Endothelial cell of umbilical vein (primary cell): ENCODE measurements around the gene CLIP4. TPM values are rescaled to one million over a fixed set of nuclear protein-coding genes. Genes with fewer than 3 reads are reported as not detected.

Source experiments
- BruUV-seq: library from RNA; stranded (reverse); fragments of 400-500 nt; replicated peaks from 2 replicates; lab custom pipeline; 2021; lab: Mats Ljungman, UMichigan
- CTCF ChIA-PET: fragments of 300-600, 350-600 bp; sonication (Branson Sonifier 250); formaldehyde crosslinking; loops from one replicate; lab custom pipeline; 2021; ENCODE audit warnings: antibody characterized with exemption, inconsistent platforms; lab: Charles Lee
- POLR2A ChIA-PET: fragments of 300-600, 350-600 bp; sonication (Branson Sonifier 250); formaldehyde crosslinking; loops from one replicate; lab custom pipeline; 2021; ENCODE audit warnings: antibody characterized with exemption, inconsistent platforms; lab: Charles Lee
- DNase-seq: peaks from one replicate; pipeline ENCODE4 v3.0.0-alpha.2; 2011; ENCODE audit warnings: low read depth, low spot score
- FAIRE-seq: peaks from 2 replicates; lab custom pipeline; 2011; peaks lifted over from hg19 to GRCh38; lab: Jason Lieb, UNC
- H2AFZ ChIP-seq: 2 replicates; pipeline ENCODE4 v1.6.0; 2012; ENCODE audit warnings: low read depth, low read length, control low read depth, inconsistent platforms
- H3K27ac ChIP-seq: 2 replicates; pipeline ENCODE4 v1.5.1; 2011; ENCODE audit warnings: low read depth, mild to moderate bottlenecking, control low read depth, low read length, moderate library complexity; ENCODE audit not compliant: insufficient read depth
- H3K27me3 ChIP-seq, 2 experiments: 2 replicates each; pipeline versions ENCODE4 v1.6.0 to v1.6.1; 2011; ENCODE audit warnings: low read length in 2 of 2, mixed read lengths in 1 of 2; ENCODE audit not compliant: control insufficient read depth in 2 of 2, insufficient read depth in 2 of 2
- H3K36me3 ChIP-seq, 2 experiments: 2 replicates in 1 of 2; 3 replicates in 1 of 2; pipeline ENCODE4 v1.5.1; 2011; ENCODE audit warnings: low read length in 2 of 2, mild to moderate bottlenecking in 1 of 2, moderate library complexity in 1 of 2; ENCODE audit not compliant: control insufficient read depth in 2 of 2, insufficient read depth in 2 of 2; ENCODE audit errors: extremely low read depth in 1 of 2
- H3K4me1 ChIP-seq: 3 replicates; pipeline ENCODE4 v1.5.1; 2011; ENCODE audit warnings: mild to moderate bottlenecking, low read length; ENCODE audit not compliant: control insufficient read depth, insufficient read depth; ENCODE audit errors: extremely low read depth
- H3K4me2 ChIP-seq: 2 replicates; pipeline ENCODE4 v1.6.1; 2011; ENCODE audit warnings: low read length, control low read depth, mixed read lengths; ENCODE audit not compliant: insufficient read depth
- H3K4me3 ChIP-seq, 3 experiments: fragments of 200-600 bp in 1 of 3; sonication (generic), shearing (Covaris generic) in 1 of 3; replicated peaks in 1 of 3; 2 replicates each; pipeline ENCODE4 v1.5.1; 2011 to 2016; ENCODE audit warnings: control low read depth in 3 of 3, low read length in 3 of 3, mild to moderate bottlenecking in 2 of 3, inconsistent platforms in 1 of 3, low read depth in 1 of 3, moderate library complexity in 1 of 3; ENCODE audit not compliant: insufficient read depth in 1 of 3
- H3K79me2 ChIP-seq: 2 replicates; pipeline ENCODE4 v1.6.0; 2012; ENCODE audit warnings: low read length, inconsistent platforms; ENCODE audit not compliant: control insufficient read depth, insufficient read depth
- H3K9ac ChIP-seq: replicated peaks from 2 replicates; pipeline ENCODE3; 2011; ENCODE audit warnings: low read length, control low read depth; ENCODE audit not compliant: insufficient read depth; ENCODE audit errors: extremely low read depth
- H3K9me1 ChIP-seq: replicated peaks from 3 replicates; pipeline ENCODE4 v1.6.0; 2011; ENCODE audit warnings: mild to moderate bottlenecking, low read length; ENCODE audit not compliant: control insufficient read depth, insufficient read depth; ENCODE audit errors: extremely low read depth
- H3K9me3 ChIP-seq: replicated peaks from 2 replicates; pipeline ENCODE4 v1.5.1; 2012; ENCODE audit warnings: low read length, inconsistent platforms; ENCODE audit not compliant: control insufficient read depth, insufficient read depth
- H4K20me1 ChIP-seq: replicated peaks from 2 replicates; pipeline ENCODE3; 2011; ENCODE audit warnings: mild to moderate bottlenecking, low read length; ENCODE audit not compliant: control insufficient read depth, insufficient read depth; ENCODE audit errors: extremely low read depth
- CTCF ChIP-seq, 2 donors: IDR thresholded peaks; 1 replicate in 1 of 2; 2 replicates in 1 of 2; pipeline ENCODE4 v1.5.1; 2011; ENCODE audit warnings: low read length in 2 of 2, mild to moderate bottlenecking in 2 of 2, moderate library complexity in 2 of 2, control low read depth in 1 of 2, inconsistent platforms in 1 of 2, low read depth in 1 of 2; ENCODE audit not compliant: insufficient read depth in 1 of 2; ENCODE audit errors: extremely low read depth in 1 of 2
- EZH2 ChIP-seq: IDR thresholded peaks from 2 replicates; pipeline ENCODE4 v1.6.1; 2012; ENCODE audit warnings: borderline replicate concordance, low read depth, mild to moderate bottlenecking, moderate library complexity, low read length, inconsistent platforms; ENCODE audit not compliant: severe bottlenecking
- FOS ChIP-seq: IDR thresholded peaks from 2 replicates; pipeline ENCODE4 v1.6.1; 2011; ENCODE audit warnings: mild to moderate bottlenecking, low read length, moderate library complexity, borderline replicate concordance; ENCODE audit not compliant: insufficient read depth
- GATA2 ChIP-seq: IDR thresholded peaks from 2 replicates; pipeline ENCODE4 v1.7.0; 2011; ENCODE audit warnings: low read depth, mild to moderate bottlenecking, moderate library complexity, mixed read lengths, low read length; ENCODE audit not compliant: insufficient read length, insufficient read depth
- JUN ChIP-seq: IDR thresholded peaks from 2 replicates; pipeline ENCODE4 v1.6.1; 2011; ENCODE audit warnings: borderline replicate concordance, low read depth; ENCODE audit not compliant: insufficient read length, insufficient read depth
- MAX ChIP-seq: IDR thresholded peaks from 2 replicates; pipeline ENCODE4 v1.6.1; 2011; ENCODE audit not compliant: insufficient read depth, insufficient read length
- MYC ChIP-seq: IDR thresholded peaks from one replicate; pipeline ENCODE4 v1.6.1; 2011; ENCODE audit warnings: mild to moderate bottlenecking, low read depth, low read length
- POLR2A ChIP-seq: IDR thresholded peaks from 2 replicates; pipeline ENCODE4 v1.6.1; 2012; ENCODE audit warnings: low read depth, mild to moderate bottlenecking, control low read depth, low read length
- POLR2AphosphoS5 ChIP-seq: IDR thresholded peaks from 2 replicates; pipeline ENCODE4 v1.6.1; 2012; ENCODE audit warnings: low read depth, mild to moderate bottlenecking, control low read depth, low read length, moderate library complexity; ENCODE audit not compliant: insufficient read depth
- dilution Hi-C: fragments of 300-500 bp; cut with MboI; formaldehyde crosslinking; loops from one replicate; pipeline ENCODE4 v1.15.0; 2019; ENCODE audit warnings: low sequenced_read_pairs; ENCODE audit not compliant: extremely low pct_ligation_motif_present
- intact Hi-C: fragments of 100-400 bp; cut with micrococcal nuclease; formaldehyde crosslinking; loops from one replicate; pipeline ENCODE4 v1.10.0; 2022
- polyA plus RNA-seq, 4 experiments: library from polyadenylated mRNA; depleted of rRNA in 3 of 4; stranded (reverse) in 3 of 4; unstranded in 1 of 4; fragments of >200 nt; gene quantifications; 2 replicates each; pipeline versions ENCODE4 v1.2.1 to v1.2.3, GENCODE V29; 2011 to 2012; ENCODE audit warnings: missing spikeins in 1 of 4
- total RNA-seq: library from RNA; stranded (reverse); gene quantifications from 2 replicates; pipeline ENCODE4 v1.2.3, GENCODE V29; 2021

CLIP4 gene
- total and polyA plus RNA-seq, 2 donors (not counting 3 experiments of a cell fraction or from before 2014, with no cell fraction given) = 9.2 to 24.0 TPM

GRCh38 chr2:29072971-29073725 is 42.1 kb upstream of the CLIP4 start:
- FAIRE-seq = no peak
- CTCF ChIA-PET = no interaction called here

More at GRCh38 chr2:29072971-29073725, 42.1 kb upstream of the CLIP4 start:
- H3K4me3 ChIP-seq = no peak overlapping the region
- H3K4me1 ChIP-seq = no peaks in the 10 kb centered on the region
- H3K9me1 ChIP-seq = no peaks in the 10 kb centered on the region
- no peak overlapping the region for H3K27ac ChIP-seq
- no peak overlapping the region for H2AFZ ChIP-seq
- intact Hi-C loops = no loop called here
- POLR2A ChIA-PET = no interaction called here
- H4K20me1 ChIP-seq = no peaks in the 10 kb centered on the region
- no peak overlapping the region for H3K9ac ChIP-seq
- peaks cover 0 to 5% of the 10 kb centered on the region in 2 experiments for H3K27me3 ChIP-seq
- dilution Hi-C loops = no loop called here
- no peaks in the 10 kb centered on the region for H3K36me3 ChIP-seq
- TF ChIP-seq FOS (no peak), MAX (no peak), JUN (no peak), GATA2 (no peak), EZH2 (no peak), POLR2A (no peak), CTCF (IDR thresholded peaks at IDR 0.05; ENCODE audit: extremely low read depth in 1 of 2, insufficient read depth in 1 of 2, low read depth in 1 of 2, low read length in 2 of 2) (no peak), MYC (no peak), POLR2AphosphoS5 (no peak)
- no peaks in the 10 kb centered on the region for H3K9me3 ChIP-seq
- no peaks in the 10 kb centered on the region for H3K79me2 ChIP-seq
- no TSS peak for BruUV-seq
- H3K4me2 ChIP-seq = no peak overlapping the region
- DNase-seq = no peak
